Peyer's patch (tissue), 4 donors: ENCODE data around the gene B3GNT7.

ENCODE experiments used
- CTCF ChIP-seq, 6 experiments: fragments of 450-650 bp in 4 of 6; fragments of 200-600 bp in 2 of 6; sonication (generic) in 1 of 6; IDR thresholded peaks; one replicate each; pipeline ENCODE4 v1.5.1; 2017 to 2019; ENCODE audit warnings: antibody characterized with exemption in 6 of 6, mild to moderate bottlenecking in 3 of 6, moderate library complexity in 1 of 6
- POLR2A ChIP-seq, 2 donors: fragments of 450-650 bp; IDR thresholded peaks; one replicate each; pipeline ENCODE4 v1.5.1; 2017; ENCODE audit warnings: antibody characterized with exemption in 2 of 2, mild to moderate bottlenecking in 2 of 2, moderate library complexity in 2 of 2

DNA sequence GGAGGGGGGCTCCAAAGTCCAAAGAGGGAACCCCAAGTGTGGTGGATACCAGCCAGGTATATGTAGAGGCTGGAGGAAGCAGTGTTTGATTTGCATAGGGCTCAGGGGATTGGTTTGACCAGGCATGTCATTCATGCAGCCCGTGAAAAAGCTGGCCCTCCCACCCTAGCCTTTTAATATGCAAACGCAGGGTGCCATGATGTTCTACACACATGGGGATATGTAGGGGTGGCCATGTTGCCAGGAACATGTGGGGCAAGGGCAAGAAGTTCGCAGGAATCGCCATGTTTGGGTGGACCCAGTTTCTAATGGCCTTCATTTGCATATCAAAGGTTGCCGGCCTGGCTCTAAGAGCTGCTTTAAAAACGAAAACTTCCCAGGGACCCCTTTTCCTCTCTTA, 33.6 kb downstream of the B3GNT7 start:
- TF ChIP-seq CTCF (IDR thresholded peaks at IDR 0.05), result no peak
- TF ChIP-seq POLR2A (IDR thresholded peaks at IDR 0.05), result no peak
